DOHH2 (cell line): ENCODE measurements around the gene ALKBH3.

Source experiments
- H3F3A ChIP-seq: fragments of 200-600 bp; sonication (generic), shearing (Covaris generic); 2 replicates; pipeline ENCODE4 v1.6.0; 2016; ENCODE audit warnings: antibody characterized with exemption, mild to moderate bottlenecking; ENCODE audit not compliant: control insufficient read depth, insufficient read depth
- H3K27ac ChIP-seq: fragments of 200-600 bp; sonication (generic); 2 replicates; pipeline ENCODE4 v1.5.1; 2014; ENCODE audit warnings: low read depth, mild to moderate bottlenecking, low read length, moderate library complexity
- H3K27me3 ChIP-seq: fragments of 200-600 bp; sonication (generic); 2 replicates; pipeline ENCODE4 v1.6.1; 2014; ENCODE audit warnings: mild to moderate bottlenecking, low read length, mixed read lengths; ENCODE audit not compliant: control insufficient read depth
- H3K36me3 ChIP-seq: fragments of 200-600 bp; sonication (generic); 2 replicates; pipeline ENCODE4 v1.6.1; 2014; ENCODE audit warnings: mild to moderate bottlenecking, low read length, moderate library complexity, mixed read lengths; ENCODE audit not compliant: control insufficient read depth
- H3K4me1 ChIP-seq: fragments of 200-600 bp; sonication (generic); 2 replicates; pipeline ENCODE4 v1.6.1; 2014; ENCODE audit warnings: mild to moderate bottlenecking, low read length, mixed read lengths; ENCODE audit not compliant: control insufficient read depth
- H3K4me2 ChIP-seq: fragments of 200-600 bp; sonication (generic); 2 replicates; pipeline ENCODE4 v1.6.0; 2014; ENCODE audit warnings: mild to moderate bottlenecking, low read length, moderate library complexity
- H3K4me3 ChIP-seq: fragments of 200-600 bp; sonication (generic); 2 replicates; pipeline ENCODE4 v1.5.1; 2014; ENCODE audit warnings: mild to moderate bottlenecking, low read length, mixed read lengths
- H3K79me2 ChIP-seq: fragments of 200-600 bp; sonication (generic); 2 replicates; pipeline ENCODE4 v1.6.1; 2014; ENCODE audit warnings: mild to moderate bottlenecking, low read length, mixed read lengths; ENCODE audit not compliant: control insufficient read depth
- H3K9me2 ChIP-seq: fragments of 200-600 bp; sonication (generic); replicated peaks from 2 replicates; pipeline ENCODE4 v1.6.1; 2014; ENCODE audit warnings: mild to moderate bottlenecking, low read length, mixed read lengths; ENCODE audit not compliant: control insufficient read depth
- H3K9me3 ChIP-seq: fragments of 200-600 bp; sonication (generic); 2 replicates; pipeline ENCODE4 v1.6.1; 2014; ENCODE audit warnings: antibody characterized with exemption, low read length, mixed read lengths; ENCODE audit not compliant: control insufficient read depth, insufficient read depth
- H4K20me1 ChIP-seq: fragments of 200-600 bp; sonication (generic); 2 replicates; pipeline ENCODE4 v1.6.0; 2014; ENCODE audit warnings: low read depth, mild to moderate bottlenecking, antibody characterized with exemption, low read length, moderate library complexity; ENCODE audit not compliant: control insufficient read depth, insufficient read depth
- CTCF ChIP-seq: fragments of 200-600 bp; sonication (generic); IDR thresholded peaks from one replicate; pipeline ENCODE4 v1.5.1; 2014; ENCODE audit warnings: antibody characterized with exemption, mild to moderate bottlenecking, low read depth, low read length; ENCODE audit not compliant: poor library complexity, severe bottlenecking
- EZH2phosphoT487 ChIP-seq: fragments of 200-600 bp; sonication (generic); IDR thresholded peaks from 2 replicates; pipeline ENCODE4 v1.6.1; 2017; ENCODE audit warnings: borderline replicate concordance, mild to moderate bottlenecking, antibody characterized with exemption, low read length, moderate library complexity, mixed read lengths

Gene ALKBH3

GRCh38 chr11:43952020-43952400, 71.4 kb downstream of the ALKBH3 start:
- Histone ChIP-seq H3K36me3 (no peaks in the 10 kb centered on the region), H3K9me2 (no peaks in the 10 kb centered on the region), H3K4me3 (no peak overlapping the region), H3K4me2 (no peak overlapping the region), H3K27ac (no peak overlapping the region), H3K79me2 (no peaks in the 10 kb centered on the region), H3K4me1 (no peaks in the 10 kb centered on the region), H3K27me3 (peaks cover 6% of the 10 kb centered on the region), H3F3A (no peaks in the 10 kb centered on the region), H3K9me3 (no peaks in the 10 kb centered on the region), H4K20me1 (no peaks in the 10 kb centered on the region)
- TF ChIP-seq EZH2phosphoT487, result no peak
- TF ChIP-seq CTCF, result no peak

- Histone ChIP-seq H4K20me1 (no peaks in the 10 kb centered on the region), H3K27ac (no peak overlapping the region), H3K4me1 (no peaks in the 10 kb centered on the region), H3K9me3 (no peaks in the 10 kb centered on the region), H3K4me3 (no peak overlapping the region), H3K4me2 (no peak overlapping the region), H3K79me2 (no peaks in the 10 kb centered on the region), H3F3A (no peaks in the 10 kb centered on the region), H3K27me3 (peaks cover 6% of the 10 kb centered on the region), H3K9me2 (no peaks in the 10 kb centered on the region), H3K36me3 (no peaks in the 10 kb centered on the region)
- no peak for TF ChIP-seq CTCF
- no peak for TF ChIP-seq EZH2phosphoT487
These were observed 72.0 kb downstream of the ALKBH3 start for GRCh38 chr11:43952401-43953342.

GRCh38 chr11:43953521-43953920, 72.9 kb downstream of the ALKBH3 start:
- no peaks in the 10 kb centered on the region for H3K79me2 ChIP-seq
- no peak overlapping the region for H3K4me3 ChIP-seq
- no peaks in the 10 kb centered on the region for H3K9me2 ChIP-seq
- H3F3A ChIP-seq, result no peaks in the 10 kb centered on the region
- no peaks in the 10 kb centered on the region for H3K9me3 ChIP-seq
- no peak overlapping the region for H3K4me2 ChIP-seq
- H3K36me3 ChIP-seq, result no peaks in the 10 kb centered on the region
- peaks cover 6% of the 10 kb centered on the region for H3K27me3 ChIP-seq
- H4K20me1 ChIP-seq, result no peaks in the 10 kb centered on the region
- no peaks in the 10 kb centered on the region for H3K4me1 ChIP-seq
- no peak overlapping the region for H3K27ac ChIP-seq
- TF ChIP-seq CTCF, result no peak
- TF ChIP-seq EZH2phosphoT487, result no peak
